Endodermal cell (in vitro differentiated cells): ENCODE measurements around the gene ACSS1. TPM values are rescaled to one million over a fixed set of nuclear protein-coding genes. Genes with fewer than 3 reads are reported as not detected.
A peak's percentile ranks its signal among the peaks of the same experiment; 100 is the strongest.

Experiments
- DNase-seq: peaks from one replicate; pipeline ENCODE4 v3.0.0-alpha.2; 2017
- H3K27ac ChIP-seq: 2 replicates; pipeline ENCODE4 v1.5.1; 2013; ENCODE audit warnings: mild to moderate bottlenecking, low read depth, low read length, moderate library complexity
- H3K27me3 ChIP-seq: 2 replicates; pipeline ENCODE4 v1.6.1; 2013; ENCODE audit warnings: mild to moderate bottlenecking, low read length, moderate library complexity; ENCODE audit not compliant: insufficient read depth, control insufficient read depth, poor library complexity, severe bottlenecking
- H3K36me3 ChIP-seq: 2 replicates; pipeline ENCODE4 v1.7.0; 2013; ENCODE audit warnings: mild to moderate bottlenecking, low read length, moderate library complexity; ENCODE audit not compliant: control insufficient read depth, insufficient read depth
- H3K4me1 ChIP-seq: one replicate; pipeline ENCODE4 v1.7.0; 2013; ENCODE audit warnings: low read length; ENCODE audit not compliant: control insufficient read depth, insufficient read depth
- H3K4me3 ChIP-seq: 2 replicates; pipeline ENCODE4 v1.5.1; 2013; ENCODE audit warnings: mild to moderate bottlenecking, low read length, moderate library complexity
- H3K9ac ChIP-seq: 2 replicates; pipeline ENCODE4 v1.6.1; 2013; ENCODE audit warnings: mild to moderate bottlenecking, low read length, moderate library complexity; ENCODE audit not compliant: poor library complexity, severe bottlenecking; ENCODE audit errors: extremely low read depth
- H3K9me3 ChIP-seq: 2 replicates; pipeline ENCODE4 v1.6.1; 2013; ENCODE audit warnings: mild to moderate bottlenecking, low read length, moderate library complexity; ENCODE audit not compliant: control insufficient read depth
- H3K27ac Mint-ChIP-seq: 2 replicates; pipeline ENCODE4 v1.8.0; 2020; ENCODE audit warnings: mixed read lengths
- H3K27me3 Mint-ChIP-seq: 2 replicates; pipeline ENCODE4 v1.8.0; 2021; ENCODE audit warnings: mild to moderate bottlenecking, mixed read lengths; ENCODE audit not compliant: insufficient read depth
- H3K36me3 Mint-ChIP-seq: 2 replicates; pipeline ENCODE4 v1.8.0; 2020; ENCODE audit warnings: low read depth, mixed read lengths
- H3K4me1 Mint-ChIP-seq: 2 replicates; pipeline ENCODE4 v1.8.0; 2020; ENCODE audit warnings: mixed read lengths
- H3K4me3 Mint-ChIP-seq: 2 replicates; pipeline ENCODE4 v1.8.0; 2020; ENCODE audit warnings: mild to moderate bottlenecking, moderate library complexity, mixed read lengths
- H3K9me3 Mint-ChIP-seq: 2 replicates; pipeline ENCODE4 v1.8.0; 2020; ENCODE audit warnings: mild to moderate bottlenecking, mixed read lengths
- WGBS, 2 experiments: methylation state at CpG; one replicate each; pipeline versions ENCODE4 v1.1.5 to v1.1.7; 2013; ENCODE audit warnings: missing lambda C conversion rate in 2 of 2, mixed read lengths in 1 of 2; ENCODE audit not compliant: insufficient coverage in 1 of 2, insufficient read length in 1 of 2; 5-methylcytosine and 5-hydroxymethylcytosine counted together
- total RNA-seq, 2 donors: library from RNA; stranded (reverse); fragmentation: NEBNext Ultra II Directional in 1 of 2; extraction: Animal tissue kit (Norgen Biotek cat#: 25700) in 1 of 2; gene quantifications; 2 replicates in 1 of 2; 3 replicates in 1 of 2; pipeline ENCODE4 v1.2.1, GENCODE V29; 2021
- TF ChIP-seq, protein P1 (sequence below): fragments of 200-600 bp; sonication (generic); conservative IDR thresholded peaks from 2 replicates; pipeline ENCODE4 v1.5.0; 2021; ENCODE audit warnings: antibody characterized with exemption, mild to moderate bottlenecking

Gene ACSS1
- total RNA-seq, 2 donors from 2014 or later, result 0.22 TPM; not detected in 1

GRCh38 chr20:25024171-25024570, 33.8 kb downstream of the ACSS1 start:
- DNase-seq, result peak; percentile 20
- Mint-ChIP-seq H3K9me3 (no peaks in the 10 kb centered on the region), H3K36me3 (no peaks in the 10 kb centered on the region), H3K4me1 (no peaks in the 10 kb centered on the region), H3K4me3 (no peak overlapping the region), H3K27ac (no peak overlapping the region), H3K27me3 (peaks cover 1% of the 10 kb centered on the region)
- H3K4me1 ChIP-seq, result no peaks in the 10 kb centered on the region
- no peaks in the 10 kb centered on the region for H3K27me3 ChIP-seq
- no peaks in the 10 kb centered on the region for H3K36me3 ChIP-seq
- H3K9ac ChIP-seq, result no peak overlapping the region
- no peaks in the 10 kb centered on the region for H3K9me3 ChIP-seq
- TF ChIP-seq, protein P1, sequence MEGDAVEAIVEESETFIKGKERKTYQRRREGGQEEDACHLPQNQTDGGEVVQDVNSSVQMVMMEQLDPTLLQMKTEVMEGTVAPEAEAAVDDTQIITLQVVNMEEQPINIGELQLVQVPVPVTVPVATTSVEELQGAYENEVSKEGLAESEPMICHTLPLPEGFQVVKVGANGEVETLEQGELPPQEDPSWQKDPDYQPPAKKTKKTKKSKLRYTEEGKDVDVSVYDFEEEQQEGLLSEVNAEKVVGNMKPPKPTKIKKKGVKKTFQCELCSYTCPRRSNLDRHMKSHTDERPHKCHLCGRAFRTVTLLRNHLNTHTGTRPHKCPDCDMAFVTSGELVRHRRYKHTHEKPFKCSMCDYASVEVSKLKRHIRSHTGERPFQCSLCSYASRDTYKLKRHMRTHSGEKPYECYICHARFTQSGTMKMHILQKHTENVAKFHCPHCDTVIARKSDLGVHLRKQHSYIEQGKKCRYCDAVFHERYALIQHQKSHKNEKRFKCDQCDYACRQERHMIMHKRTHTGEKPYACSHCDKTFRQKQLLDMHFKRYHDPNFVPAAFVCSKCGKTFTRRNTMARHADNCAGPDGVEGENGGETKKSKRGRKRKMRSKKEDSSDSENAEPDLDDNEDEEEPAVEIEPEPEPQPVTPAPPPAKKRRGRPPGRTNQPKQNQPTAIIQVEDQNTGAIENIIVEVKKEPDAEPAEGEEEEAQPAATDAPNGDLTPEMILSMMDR, result no peak
- no peak overlapping the region for H3K4me3 ChIP-seq
- no peak overlapping the region for H3K27ac ChIP-seq
- 90 to 94% methylated on average over 3 to 4 of the region's 4 CpGs for WGBS, 2 experiments

DNA sequence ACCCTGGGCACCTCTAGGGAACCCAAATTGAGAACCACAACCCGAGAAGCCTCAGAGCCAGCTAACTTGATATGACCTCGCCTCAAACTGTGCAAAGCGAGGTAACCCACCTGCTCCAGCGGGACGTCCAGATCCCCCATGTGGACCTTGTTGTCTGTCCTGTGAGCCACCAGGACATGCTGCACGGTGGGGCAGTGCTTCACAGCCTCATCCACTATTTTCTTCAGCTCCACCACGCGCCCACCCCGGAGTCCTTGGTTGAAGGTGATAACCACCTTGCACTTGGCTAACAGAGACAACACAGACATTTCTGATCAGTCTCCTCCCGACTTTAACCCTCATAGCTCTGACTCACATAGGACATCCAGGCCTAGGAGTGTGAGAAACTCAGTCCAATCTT, 34.6 kb downstream of the ACSS1 start:
- Histone ChIP-seq H3K27ac (no peak overlapping the region), H3K4me3 (no peak overlapping the region), H3K27me3 (no peaks in the 10 kb centered on the region), H3K4me1 (no peaks in the 10 kb centered on the region), H3K9me3 (no peaks in the 10 kb centered on the region), H3K9ac (no peak overlapping the region), H3K36me3 (no peaks in the 10 kb centered on the region)
- H3K36me3 Mint-ChIP-seq, result no peaks in the 10 kb centered on the region
- WGBS, 2 experiments, result 76 to 92% methylated on average over 7 to 10 of the region's 10 CpGs
- H3K4me1 Mint-ChIP-seq, result no peaks in the 10 kb centered on the region
- TF ChIP-seq, protein P1, result no peak
- H3K27me3 Mint-ChIP-seq, result no peaks in the 10 kb centered on the region
- H3K4me3 Mint-ChIP-seq, result no peak overlapping the region
- peak; percentile 25 for DNase-seq
- no peak overlapping the region for H3K27ac Mint-ChIP-seq
- no peaks in the 10 kb centered on the region for H3K9me3 Mint-ChIP-seq

- Mint-ChIP-seq H3K36me3 (no peaks in the 10 kb centered on the region), H3K27ac (no peak overlapping the region), H3K4me3 (no peak overlapping the region), H3K4me1 (peaks cover 5% of the 10 kb centered on the region), H3K27me3 (no peaks in the 10 kb centered on the region), H3K9me3 (no peaks in the 10 kb centered on the region)
- Histone ChIP-seq H3K27ac (no peak overlapping the region), H3K36me3 (no peaks in the 10 kb centered on the region), H3K4me3 (no peak overlapping the region), H3K27me3 (no peaks in the 10 kb centered on the region), H3K9me3 (no peaks in the 10 kb centered on the region), H3K9ac (no peak overlapping the region), H3K4me1 (no peaks in the 10 kb centered on the region)
- peak; percentile 28 for DNase-seq
- TF ChIP-seq, protein P1, result no peak
- 91 to 93% methylated on average over 3 to 11 of the region's 11 CpGs for WGBS, 2 experiments
Measured at GRCh38 chr20:25022680-25023079, 35.3 kb downstream of the ACSS1 start.
